HG02885 (cell line): Measurements from ENCODE around the gene ZNF90.
A peak's percentile ranks its signal among the peaks of the same experiment; 100 is the strongest.
"Not testable (repeated sequence)": the region's sequence is repeated elsewhere in the genome, so short reads cannot be mapped to it uniquely, and the experiment has no call there.

ENCODE experiments used
- ATAC-seq: cut with Tn5 transposase; IDR thresholded peaks from one replicate; pipeline ENCODE4 v1.9.1; 2021; ENCODE audit warnings: mild to moderate bottlenecking; ENCODE audit not compliant: unreplicated experiment, poor library complexity

Gene ZNF90

GRCh38 chr19:20077791-20078463 lies at the start of gene ZNF90:
ZNF90 (plus strand) TSS chr19:20078000; CDS start chr19:20078133, 133 bp downstream.
- peak; percentile 41 for ATAC-seq

- ATAC-seq: no peak
Measured at GRCh38 chr19:20028611-20029010, 49.2 kb upstream of the ZNF90 start.

- no peak for ATAC-seq
Measured at GRCh38 chr19:20035935-20036334, 41.9 kb upstream of the ZNF90 start.

- ATAC-seq: no peak
Measured at GRCh38 chr19:20038358-20039202, 39.2 kb upstream of the ZNF90 start.

GRCh38 chr19:20039203-20039723 lies 38.5 kb upstream of the ZNF90 start, which contains the start of gene ZNF682:
ZNF682 (minus strand) TSS chr19:20039505; CDS start chr19:20039345, 160 bp downstream.
- peak; percentile 71 for ATAC-seq

- ATAC-seq: no peak
Measured at GRCh38 chr19:20044663-20045062, 33.1 kb upstream of the ZNF90 start.

- ATAC-seq: not testable (repeated sequence)
Measured at GRCh38 chr19:20045742-20046141, 32.1 kb upstream of the ZNF90 start.

- no peak for ATAC-seq
Measured at GRCh38 chr19:20051841-20052768, 25.7 kb upstream of the ZNF90 start.

- not testable (repeated sequence) for ATAC-seq
Measured at GRCh38 chr19:20058738-20059137, 19.1 kb upstream of the ZNF90 start.

GRCh38 chr19:20060282-20060681 lies 17.5 kb upstream of the ZNF90 start:
- no peak for ATAC-seq

GRCh38 chr19:20066861-20067260 lies 10.9 kb upstream of the ZNF90 start:
- ATAC-seq: no peak

GRCh38 chr19:20067943-20068342 lies 9.9 kb upstream of the ZNF90 start:
- no peak for ATAC-seq

GRCh38 chr19:20068559-20068958 lies 9.2 kb upstream of the ZNF90 start:
- not testable (repeated sequence) for ATAC-seq

GRCh38 chr19:20070691-20071090 lies 7.1 kb upstream of the ZNF90 start:
- no peak for ATAC-seq

- ATAC-seq: no peak
Measured at GRCh38 chr19:20072936-20073335, 4.9 kb upstream of the ZNF90 start.

GRCh38 chr19:20078581-20079031 lies 806 bp downstream of the ZNF90 start:
- ATAC-seq: no peak

GRCh38 chr19:20079476-20079875 lies 1.7 kb downstream of the ZNF90 start:
- no peak for ATAC-seq

- ATAC-seq: no peak
Measured at GRCh38 chr19:20080656-20081055, 2.9 kb downstream of the ZNF90 start.

GRCh38 chr19:20082232-20082833 lies 4.5 kb downstream of the ZNF90 start:
- not testable (repeated sequence) for ATAC-seq

- ATAC-seq: not testable (repeated sequence)
Measured at GRCh38 chr19:20082876-20083275, 5.1 kb downstream of the ZNF90 start.
